Measurements from ENCODE around the gene CA11. TPM values are rescaled to one million over a fixed set of nuclear protein-coding genes. Genes with fewer than 3 reads are reported as not detected.
A peak's percentile ranks its signal among the peaks of the same experiment; 100 is the strongest.

Gene CA11
- polyA plus RNA-seq, 1 of the 3 experiments (the other 2 are of a cell fraction), result 13.1 TPM

- WGBS (ENCODE audit: low lambda C conversion rate), result 76% methylated on average over 2 of the region's 2 CpGs
- POLR2A ChIA-PET, result no interaction called here
Observed at GRCh38 chr19:48648134-48648533, 2.1 kb upstream of the CA11 start.

GRCh38 chr19:48646722-48647216, 782 bp upstream of the CA11 start:
- no peak for DNase-seq
- ChIA-PET CTCF (interaction anchor here (0.8 to 2.7 kb wide), 14 partner anchors 7 to 324 kb away, joined by 3 to 35 read pairs (median 7); partner anchors contain the start of gene HSD17B14), POLR2A (interaction anchor here (0.6 to 1.6 kb wide), 4 partner anchors 23 to 149 kb away, joined by 3 to 7 read pairs (median 4); no protein-coding TSS in a partner anchor)
- TF ChIP-seq USF2 (IDR thresholded peaks at IDR 0.05; ENCODE audit: borderline replicate concordance, low read depth, low read length) (no peak), ZBTB33 (IDR thresholded peaks at IDR 0.05; ENCODE audit: borderline replicate concordance, low read depth) (no peak), NFIC (IDR thresholded peaks at IDR 0.05; ENCODE audit: borderline replicate concordance) (no peak), POLR2AphosphoS5 (IDR thresholded peaks at IDR 0.05; ENCODE audit: low read depth, low read length) (0 out of 2 replicates have a peak, but pooled peaks have one; percentile 17), MXI1 (IDR thresholded peaks at IDR 0.05; ENCODE audit: low read depth, low read length) (no peak)
- WGBS (ENCODE audit: low lambda C conversion rate), result 13% methylated on average over 10 of the region's 10 CpGs
- H3K9me3 ChIP-seq, result no peaks in the 10 kb centered on the region
- peak overlapping the region; percentile 55; the same call in 1 of the 2 replicates for H3K9ac ChIP-seq
- H4K20me1 ChIP-seq (ENCODE audit: insufficient read depth), result no peaks in the 10 kb centered on the region
- H2AFZ ChIP-seq (ENCODE audit: low read depth), result no peak overlapping the region
- H3K4me1 ChIP-seq (ENCODE audit: control insufficient read depth in 1 of 2, insufficient read depth in 2 of 2, low read depth in 1 of 2, low read length in 1 of 2), result peaks cover 4 to 6% of the 10 kb centered on the region in 2 experiments; a peak in 2 of 4 replicates
- H3K9me2 ChIP-seq, result no peaks in the 10 kb centered on the region
- H3K79me2 ChIP-seq (ENCODE audit: insufficient read depth), result no peaks in the 10 kb centered on the region
- peak overlapping the region; percentile 99 for H3K4me2 ChIP-seq
- no peaks in the 10 kb centered on the region for H3K36me3 ChIP-seq (replicated peaks in 1 of 2; ENCODE audit: control insufficient read depth in 1 of 2, insufficient read depth in 2 of 2, low read length in 1 of 2)
- H3K4me3 ChIP-seq (ENCODE audit: low read depth in 2 of 2, low read length in 1 of 2), result peak overlapping the region in 1 of 2 experiments; percentile 74; a peak in 3 of 4 replicates
- no peak overlapping the region; a peak in 1 of 4 replicates for H3K27ac ChIP-seq (ENCODE audit: low read depth in 2 of 2, low read length in 1 of 2)
- H3K27me3 ChIP-seq (ENCODE audit: insufficient read depth), result no peaks in the 10 kb centered on the region
- H3F3A ChIP-seq (replicated peaks; ENCODE audit: insufficient read depth), result peaks cover 8% of the 10 kb centered on the region

More at GRCh38 chr19:48648134-48648533, 2.1 kb upstream of the CA11 start:
- Histone ChIP-seq H3K27ac (ENCODE audit: low read depth in 2 of 2, low read length in 1 of 2) (no peak overlapping the region), H2AFZ (ENCODE audit: low read depth) (no peak overlapping the region), H3F3A (replicated peaks; ENCODE audit: insufficient read depth) (peaks cover 6% of the 10 kb centered on the region), H3K9me2 (no peaks in the 10 kb centered on the region), H3K79me2 (ENCODE audit: insufficient read depth) (no peaks in the 10 kb centered on the region), H3K9ac (no peak overlapping the region), H3K4me1 (ENCODE audit: control insufficient read depth in 1 of 2, insufficient read depth in 2 of 2, low read depth in 1 of 2, low read length in 1 of 2) (peaks cover 4 to 6% of the 10 kb centered on the region in 2 experiments; a peak in 2 of 4 replicates), H4K20me1 (ENCODE audit: insufficient read depth) (no peaks in the 10 kb centered on the region), H3K9me3 (no peaks in the 10 kb centered on the region), H3K27me3 (ENCODE audit: insufficient read depth) (no peaks in the 10 kb centered on the region), H3K4me2 (no peak overlapping the region), H3K36me3 (replicated peaks in 1 of 2; ENCODE audit: control insufficient read depth in 1 of 2, insufficient read depth in 2 of 2, low read length in 1 of 2) (no peaks in the 10 kb centered on the region), H3K4me3 (ENCODE audit: low read depth in 2 of 2, low read length in 1 of 2) (no peak overlapping the region)
- CTCF ChIA-PET, result no interaction called here
- no peak for DNase-seq
- TF ChIP-seq TEAD4 (IDR thresholded peaks at IDR 0.05; ENCODE audit: borderline replicate concordance, insufficient read depth) (no peak), GABPA (IDR thresholded peaks at IDR 0.05; ENCODE audit: low read depth) (no peak), EZH2phosphoT487 (IDR thresholded peaks at IDR 0.05; ENCODE audit: borderline replicate concordance, low read depth) (no peak), MXI1 (IDR thresholded peaks at IDR 0.05; ENCODE audit: low read depth, low read length) (no peak), PBX3 (IDR thresholded peaks at IDR 0.05) (no peak), FOXM1 (IDR thresholded peaks at IDR 0.05; ENCODE audit: low read depth) (no peak), YY1 (IDR thresholded peaks at IDR 0.05; ENCODE audit: low read depth) (no peak), GATA2 (CRISPR knock-in tag; IDR thresholded peaks at IDR 0.05) (no peak), FOXJ3 (CRISPR knock-in tag; IDR thresholded peaks at IDR 0.05) (no peak), NFIC (IDR thresholded peaks at IDR 0.05; ENCODE audit: borderline replicate concordance) (no peak), RXRA (IDR thresholded peaks at IDR 0.05; ENCODE audit: borderline replicate concordance, low read depth) (no peak), TAF1 (IDR thresholded peaks at IDR 0.05; ENCODE audit: borderline replicate concordance, low read depth, low read length) (no peak), RCOR1 (IDR thresholded peaks at IDR 0.05; ENCODE audit: low read length) (no peak), NRF1 (IDR thresholded peaks at IDR 0.05; ENCODE audit: low read depth, low read length) (no peak), RFX5 (IDR thresholded peaks at IDR 0.05; ENCODE audit: low read length) (no peak), EP300 (IDR thresholded peaks at IDR 0.05; ENCODE audit: borderline replicate concordance in 1 of 2, low read depth in 1 of 2, low read length in 1 of 2) (no peak), ELF1 (IDR thresholded peaks at IDR 0.05) (no peak), MEF2A (IDR thresholded peaks at IDR 0.05; ENCODE audit: borderline replicate concordance, low read depth) (no peak)

Data from SK-N-SH (cell line).